A673 (cell line): ENCODE data around the gene EFNA5. TPM values are rescaled to one million over a fixed set of nuclear protein-coding genes. Genes with fewer than 3 reads are reported as not detected.

Experiments
- BruUV-seq: library from RNA; stranded (reverse); fragments of 400-500 nt; replicated peaks from 2 replicates; lab custom pipeline; 2021; lab: Mats Ljungman, UMichigan
- CTCF ChIA-PET: fragments of 300-600 bp; sonication (Branson Sonifier 250); formaldehyde crosslinking; loops from one replicate; lab custom pipeline; 2022; ENCODE audit warnings: antibody characterized with exemption; lab: Charles Lee
- POLR2A ChIA-PET: fragments of 300-600 bp; sonication (Branson Sonifier 250); formaldehyde crosslinking; loops from one replicate; lab custom pipeline; 2022; ENCODE audit warnings: antibody characterized with exemption; ENCODE audit not compliant: low non-redundant PET; lab: Charles Lee
- DNase-seq: peaks from one replicate; pipeline ENCODE4 v3.0.0-alpha.2; 2015; ENCODE audit warnings: low spot score
- H3K27ac ChIP-seq: fragments of 200-600 bp; sonication (generic); 2 replicates; pipeline ENCODE4 v1.5.1; 2016; ENCODE audit warnings: mixed run types, low read depth, mild to moderate bottlenecking, mixed read lengths, antibody characterized with exemption, low read length; ENCODE audit not compliant: poor library complexity, severe bottlenecking
- H3K27me3 ChIP-seq: fragments of 200-600 bp; sonication (generic); replicated peaks from 2 replicates; pipeline ENCODE4 v1.6.1; 2017; ENCODE audit warnings: mixed run types, low read depth, mild to moderate bottlenecking, mixed read lengths, antibody characterized with exemption, low read length; ENCODE audit not compliant: insufficient read depth, poor library complexity
- H3K36me3 ChIP-seq: fragments of 200-600 bp; sonication (generic); 2 replicates; pipeline ENCODE4 v1.6.1; 2016; ENCODE audit warnings: mixed run types, mild to moderate bottlenecking, mixed read lengths, antibody characterized with exemption, low read length; ENCODE audit not compliant: insufficient read depth, poor library complexity, severe bottlenecking
- H3K4me1 ChIP-seq: fragments of 200-600 bp; sonication (generic); 2 replicates; pipeline ENCODE4 v1.6.1; 2017; ENCODE audit warnings: mixed run types, mild to moderate bottlenecking, mixed read lengths, antibody characterized with exemption, low read length; ENCODE audit not compliant: insufficient read depth, poor library complexity, severe bottlenecking
- H3K4me3 ChIP-seq: fragments of 200-600 bp; sonication (generic); 2 replicates; pipeline ENCODE4 v1.5.1; 2016; ENCODE audit warnings: low read depth, mixed run types, mild to moderate bottlenecking, mixed read lengths, low read length; ENCODE audit not compliant: poor library complexity, severe bottlenecking
- H3K9me3 ChIP-seq: fragments of 200-600 bp; sonication (generic); 2 replicates; pipeline ENCODE4 v1.6.1; 2016; ENCODE audit warnings: mixed run types, low read depth, mild to moderate bottlenecking, mixed read lengths, antibody characterized with exemption, low read length; ENCODE audit not compliant: poor library complexity, severe bottlenecking
- EZH2 ChIP-seq: fragments of 200-600 bp; sonication (generic); IDR thresholded peaks from 2 replicates; pipeline ENCODE4 v1.6.1; 2017; ENCODE audit warnings: borderline replicate concordance, low read depth, mild to moderate bottlenecking, mixed read lengths, antibody characterized with exemption, low read length; ENCODE audit not compliant: poor library complexity, severe bottlenecking
- intact Hi-C: fragments of 100-400 bp; cut with micrococcal nuclease; formaldehyde crosslinking; loops from one replicate; pipeline ENCODE4 v1.10.0; 2022; ENCODE audit not compliant: unreplicated experiment
- total RNA-seq: library from RNA; stranded (reverse); gene quantifications from 2 replicates; pipeline ENCODE4 v1.2.3, GENCODE V29; 2021
- TF ChIP-seq, protein P1 (sequence below): fragments of 300-800, 200-600 bp; sonication (generic); conservative IDR thresholded peaks from 2 replicates; pipeline ENCODE4 v1.5.1; 2017; ENCODE audit warnings: low read depth, mild to moderate bottlenecking, antibody characterized with exemption, low read length, moderate library complexity, mixed read lengths

The EFNA5 gene
- total RNA-seq, 1 experiment from 2014 or later = 16.7 TPM

DNA sequence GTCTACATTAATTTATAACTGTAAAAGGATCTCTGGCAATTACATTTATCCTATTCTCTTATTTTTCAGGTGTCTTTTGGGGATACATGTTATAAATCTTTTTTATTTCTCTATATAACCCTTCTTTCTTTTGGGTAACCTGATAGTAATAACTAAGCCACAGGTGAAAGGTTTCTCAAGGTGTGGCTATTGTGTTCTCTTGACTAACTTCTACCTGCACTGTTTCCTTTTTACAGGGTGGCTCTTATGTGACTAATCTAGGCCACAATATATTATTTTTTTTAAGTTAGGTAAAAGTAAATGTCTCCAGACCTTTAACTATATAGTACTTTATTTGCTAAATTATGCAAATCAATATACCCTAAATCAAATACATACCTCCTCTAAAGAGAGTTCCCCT is 193.2 kb downstream of the EFNA5 start:
- Histone ChIP-seq H3K27me3 (no peaks in the 10 kb centered on the region), H3K36me3 (no peaks in the 10 kb centered on the region), H3K4me3 (no peak overlapping the region), H3K9me3 (no peaks in the 10 kb centered on the region), H3K4me1 (peaks cover 27% of the 10 kb centered on the region), H3K27ac (peak overlapping the region; percentile 53)
- TF ChIP-seq EZH2 = no peak
- TF ChIP-seq, protein P1, sequence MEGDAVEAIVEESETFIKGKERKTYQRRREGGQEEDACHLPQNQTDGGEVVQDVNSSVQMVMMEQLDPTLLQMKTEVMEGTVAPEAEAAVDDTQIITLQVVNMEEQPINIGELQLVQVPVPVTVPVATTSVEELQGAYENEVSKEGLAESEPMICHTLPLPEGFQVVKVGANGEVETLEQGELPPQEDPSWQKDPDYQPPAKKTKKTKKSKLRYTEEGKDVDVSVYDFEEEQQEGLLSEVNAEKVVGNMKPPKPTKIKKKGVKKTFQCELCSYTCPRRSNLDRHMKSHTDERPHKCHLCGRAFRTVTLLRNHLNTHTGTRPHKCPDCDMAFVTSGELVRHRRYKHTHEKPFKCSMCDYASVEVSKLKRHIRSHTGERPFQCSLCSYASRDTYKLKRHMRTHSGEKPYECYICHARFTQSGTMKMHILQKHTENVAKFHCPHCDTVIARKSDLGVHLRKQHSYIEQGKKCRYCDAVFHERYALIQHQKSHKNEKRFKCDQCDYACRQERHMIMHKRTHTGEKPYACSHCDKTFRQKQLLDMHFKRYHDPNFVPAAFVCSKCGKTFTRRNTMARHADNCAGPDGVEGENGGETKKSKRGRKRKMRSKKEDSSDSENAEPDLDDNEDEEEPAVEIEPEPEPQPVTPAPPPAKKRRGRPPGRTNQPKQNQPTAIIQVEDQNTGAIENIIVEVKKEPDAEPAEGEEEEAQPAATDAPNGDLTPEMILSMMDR = no peak
- ChIA-PET POLR2A (no interaction called here), CTCF (no interaction called here)
- no TSS peak for BruUV-seq
- intact Hi-C loops = no loop called here
- no peak for DNase-seq

DNA sequence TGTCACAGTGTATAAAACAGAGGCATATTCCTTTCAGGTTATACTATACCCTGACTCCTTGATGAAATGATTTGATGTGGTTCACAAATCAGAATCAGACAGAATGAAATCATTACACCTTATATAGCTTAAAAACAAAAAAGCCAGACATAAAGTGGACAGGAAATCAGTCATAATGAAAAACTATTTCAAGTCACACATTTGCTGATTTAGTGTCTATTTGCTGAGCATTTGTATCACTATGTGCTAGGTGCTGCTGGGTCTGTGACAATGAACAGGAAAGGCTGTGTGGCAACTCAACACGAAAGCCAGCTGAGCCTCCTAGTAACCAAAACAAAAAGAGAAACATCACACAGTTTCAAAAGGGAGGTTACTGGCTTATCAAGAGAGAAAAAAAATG is 194.0 kb downstream of the EFNA5 start:
- H3K4me3 ChIP-seq = no peak overlapping the region
- ChIA-PET CTCF (no interaction called here), POLR2A (no interaction called here)
- TF ChIP-seq, protein P1 = no peak
- no peak for TF ChIP-seq EZH2
- intact Hi-C loops = no loop called here
- BruUV-seq = no TSS peak
- no peaks in the 10 kb centered on the region for H3K36me3 ChIP-seq
- no peak overlapping the region for H3K27ac ChIP-seq
- no peaks in the 10 kb centered on the region for H3K9me3 ChIP-seq
- no peaks in the 10 kb centered on the region for H3K27me3 ChIP-seq
- H3K4me1 ChIP-seq = peaks cover 27% of the 10 kb centered on the region
- DNase-seq = peak; percentile 69

DNA sequence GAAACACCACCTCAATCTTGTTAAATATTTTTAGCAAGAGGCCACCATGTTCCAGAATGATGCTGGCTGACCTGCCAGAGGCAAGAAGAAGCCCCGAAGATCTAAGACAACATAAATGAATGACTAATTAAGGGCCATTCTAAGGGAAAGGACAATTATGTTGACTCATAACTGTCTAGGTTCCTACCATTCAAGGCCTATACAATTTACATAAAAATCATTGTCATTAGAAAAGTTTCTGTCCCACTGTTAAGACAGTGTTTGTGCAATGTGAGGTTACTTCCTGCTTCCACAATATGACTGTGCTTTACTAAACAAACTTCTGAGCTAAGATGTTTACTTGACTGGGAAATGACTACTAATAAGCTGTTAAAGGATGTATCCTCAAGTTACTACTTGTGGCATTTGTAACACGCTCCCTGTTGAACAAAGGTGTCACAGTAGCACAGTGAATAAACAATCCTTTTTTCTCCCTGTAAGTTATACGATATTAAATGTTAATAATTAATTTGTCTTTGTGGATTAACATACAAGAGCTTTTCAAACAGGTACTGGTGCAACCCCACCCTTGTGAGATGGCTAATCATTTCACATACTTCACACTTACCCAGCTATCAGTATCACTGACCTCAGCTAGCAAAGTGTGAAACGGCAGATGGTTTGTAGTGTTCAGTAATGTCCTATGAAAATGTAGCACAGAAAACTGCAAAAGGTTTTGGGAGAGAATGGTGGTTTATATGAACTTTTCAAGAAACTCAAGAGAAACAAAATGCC is 195.8 kb downstream of the EFNA5 start:
- CTCF ChIA-PET = interaction anchor here (0.6 kb wide), 1 partner anchor 631 kb away, joined by 4 read pairs; no protein-coding TSS in a partner anchor
- no peak for TF ChIP-seq EZH2
- TF ChIP-seq, protein P1 = no peak
- Histone ChIP-seq H3K27me3 (no peaks in the 10 kb centered on the region), H3K9me3 (no peaks in the 10 kb centered on the region), H3K36me3 (no peaks in the 10 kb centered on the region), H3K27ac (no peak overlapping the region), H3K4me1 (peaks cover 40% of the 10 kb centered on the region), H3K4me3 (no peak overlapping the region)
- POLR2A ChIA-PET = no interaction called here
- no TSS peak for BruUV-seq
- intact Hi-C loops = loop anchor here (5.0 kb wide), 1 partner anchor 88 kb away; no protein-coding TSS in a partner anchor
- peak; percentile 11 for DNase-seq
